ENCODE measurements around the gene PDGFD. TPM values are rescaled to one million over a fixed set of nuclear protein-coding genes. Genes with fewer than 3 reads are reported as not detected.
A peak's percentile ranks its signal among the peaks of the same experiment; 100 is the strongest.

Gene PDGFD
- total RNA-seq, 2 donors from 2014 or later, result not detected

DNA sequence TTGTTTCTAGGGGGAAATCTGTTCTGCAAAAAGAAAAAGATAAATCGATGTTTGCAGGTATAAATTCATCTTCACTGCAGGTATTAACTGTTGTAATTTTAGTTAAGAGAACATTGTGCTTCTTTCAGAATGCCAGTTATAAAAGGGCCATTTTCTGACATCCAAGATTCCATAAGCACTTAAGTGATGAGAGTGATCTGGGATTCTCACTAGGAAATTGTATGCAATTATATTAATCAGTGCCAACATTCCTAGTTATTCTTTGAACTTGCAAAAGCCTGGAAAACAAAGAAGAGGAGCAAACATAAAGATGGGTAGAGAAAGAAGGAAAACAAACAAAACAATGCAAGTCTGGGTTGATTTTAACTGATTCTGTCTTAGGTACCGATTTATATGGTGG, 122.2 kb downstream of the PDGFD start:
- no peaks in the 10 kb centered on the region for H3K4me1 Mint-ChIP-seq
- ATAC-seq (replicated peaks), result no peak
- H3K27me3 Mint-ChIP-seq, result no peaks in the 10 kb centered on the region
- H3K36me3 Mint-ChIP-seq (ENCODE audit: low read depth), result no peaks in the 10 kb centered on the region
- H3K4me3 Mint-ChIP-seq, result no peak overlapping the region
- no peaks in the 10 kb centered on the region for H3K9me3 Mint-ChIP-seq
- no peak overlapping the region for H3K27ac Mint-ChIP-seq

DNA sequence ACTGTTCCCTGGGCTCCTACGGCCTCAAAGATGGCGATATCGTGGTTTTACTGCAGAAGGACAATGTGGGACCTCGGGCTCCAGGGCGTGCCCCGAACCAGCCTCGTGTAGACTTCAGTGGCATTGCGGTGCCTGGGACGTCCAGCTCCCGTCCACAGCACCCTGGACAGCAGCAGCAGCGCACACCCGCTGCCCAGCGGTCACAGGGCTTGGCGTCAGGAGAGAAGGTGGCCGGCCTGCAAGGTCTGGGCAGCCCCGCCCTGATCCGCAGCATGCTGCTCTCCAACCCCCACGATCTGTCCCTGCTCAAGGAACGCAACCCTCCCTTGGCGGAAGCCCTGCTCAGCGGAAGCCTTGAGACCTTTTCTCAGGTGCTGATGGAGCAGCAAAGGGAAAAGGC, 127.0 kb downstream of the PDGFD start:
- ATAC-seq (replicated peaks), result no peak
- H3K9me3 Mint-ChIP-seq, result no peaks in the 10 kb centered on the region
- no peaks in the 10 kb centered on the region for H3K4me1 Mint-ChIP-seq
- no peaks in the 10 kb centered on the region for H3K27me3 Mint-ChIP-seq
- H3K36me3 Mint-ChIP-seq (ENCODE audit: low read depth), result no peaks in the 10 kb centered on the region
- no peak overlapping the region for H3K27ac Mint-ChIP-seq
- no peak overlapping the region for H3K4me3 Mint-ChIP-seq

DNA sequence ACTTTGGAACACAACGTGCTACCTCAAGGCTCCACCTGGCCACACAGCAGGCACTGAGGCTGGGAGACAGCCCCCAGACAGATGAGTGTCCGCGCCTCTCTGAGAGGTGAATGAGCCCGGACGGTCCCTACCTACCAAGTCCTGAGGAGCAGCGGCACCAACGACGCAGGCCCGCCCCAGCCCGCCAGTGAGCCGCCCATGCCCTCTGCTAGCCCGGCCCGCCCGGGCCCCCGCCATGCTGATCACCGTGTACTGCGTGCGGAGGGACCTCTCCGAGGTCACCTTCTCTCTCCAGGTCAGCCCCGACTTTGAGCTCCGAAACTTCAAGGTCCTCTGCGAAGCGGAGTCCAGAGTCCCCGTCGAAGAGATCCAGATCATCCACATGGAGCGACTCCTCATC, 127.4 kb downstream of the PDGFD start, which contains the start of gene DDI1:
TSS of gene DDI1 (plus strand) at position 53 of the 400 bp plus-strand sequence. CDS start at position 236, 183 bp downstream.
- no peaks in the 10 kb centered on the region for H3K36me3 Mint-ChIP-seq (ENCODE audit: low read depth)
- ATAC-seq (replicated peaks), result no peak
- no peaks in the 10 kb centered on the region for H3K27me3 Mint-ChIP-seq
- H3K4me1 Mint-ChIP-seq, result no peaks in the 10 kb centered on the region
- no peak within 1 kb of the TSS for H3K4me3 Mint-ChIP-seq
- no peaks in the 10 kb centered on the region for H3K9me3 Mint-ChIP-seq
- H3K27ac Mint-ChIP-seq, result no peak within 1 kb of the TSS

DNA sequence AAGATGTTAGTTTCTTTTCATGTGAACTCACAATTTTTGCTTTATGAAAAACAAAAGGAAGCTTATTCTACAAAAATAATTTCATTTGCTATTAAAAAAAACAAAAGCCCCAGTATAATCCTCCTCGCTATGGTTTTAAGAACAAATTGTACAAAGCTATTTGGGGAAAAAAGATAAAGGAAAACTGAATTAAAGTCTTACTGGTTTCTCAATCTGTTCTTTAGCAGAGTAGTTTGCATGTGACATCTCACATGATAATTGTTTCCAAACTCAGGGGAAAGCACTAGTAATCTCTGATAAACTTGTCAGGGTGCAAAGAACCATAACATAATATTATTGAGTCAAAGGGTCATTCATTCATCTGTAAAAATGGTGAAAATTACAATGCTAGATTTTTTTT, 130.4 kb downstream of the PDGFD start:
- Mint-ChIP-seq H3K4me1 (no peaks in the 10 kb centered on the region), H3K27me3 (no peaks in the 10 kb centered on the region), H3K9me3 (no peaks in the 10 kb centered on the region), H3K4me3 (no peak overlapping the region), H3K27ac (no peak overlapping the region), H3K36me3 (ENCODE audit: low read depth) (no peaks in the 10 kb centered on the region)
- no peak for ATAC-seq (replicated peaks)

DNA sequence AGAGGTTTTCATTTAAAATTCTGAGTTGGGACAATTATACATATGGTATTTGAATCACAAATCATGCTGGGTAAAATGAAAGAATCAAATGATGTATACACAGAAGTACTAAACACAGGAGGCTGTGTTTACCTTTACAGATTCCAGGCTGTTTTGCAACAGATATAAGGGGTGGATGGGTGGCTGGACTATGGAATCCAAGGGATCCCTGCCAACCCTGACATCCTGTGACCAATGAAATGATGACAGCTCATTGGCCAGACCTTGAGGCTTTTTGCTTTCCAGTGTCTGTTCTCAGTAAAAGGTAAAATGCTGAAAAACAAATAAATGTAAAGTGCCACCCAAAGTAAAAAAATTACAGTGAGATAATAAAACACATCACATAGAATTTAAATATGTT, 130.8 kb downstream of the PDGFD start:
- Mint-ChIP-seq H3K27me3 (no peaks in the 10 kb centered on the region), H3K9me3 (no peaks in the 10 kb centered on the region), H3K4me3 (no peak overlapping the region), H3K36me3 (ENCODE audit: low read depth) (no peaks in the 10 kb centered on the region), H3K4me1 (no peaks in the 10 kb centered on the region), H3K27ac (no peak overlapping the region)
- no peak for ATAC-seq (replicated peaks)

DNA sequence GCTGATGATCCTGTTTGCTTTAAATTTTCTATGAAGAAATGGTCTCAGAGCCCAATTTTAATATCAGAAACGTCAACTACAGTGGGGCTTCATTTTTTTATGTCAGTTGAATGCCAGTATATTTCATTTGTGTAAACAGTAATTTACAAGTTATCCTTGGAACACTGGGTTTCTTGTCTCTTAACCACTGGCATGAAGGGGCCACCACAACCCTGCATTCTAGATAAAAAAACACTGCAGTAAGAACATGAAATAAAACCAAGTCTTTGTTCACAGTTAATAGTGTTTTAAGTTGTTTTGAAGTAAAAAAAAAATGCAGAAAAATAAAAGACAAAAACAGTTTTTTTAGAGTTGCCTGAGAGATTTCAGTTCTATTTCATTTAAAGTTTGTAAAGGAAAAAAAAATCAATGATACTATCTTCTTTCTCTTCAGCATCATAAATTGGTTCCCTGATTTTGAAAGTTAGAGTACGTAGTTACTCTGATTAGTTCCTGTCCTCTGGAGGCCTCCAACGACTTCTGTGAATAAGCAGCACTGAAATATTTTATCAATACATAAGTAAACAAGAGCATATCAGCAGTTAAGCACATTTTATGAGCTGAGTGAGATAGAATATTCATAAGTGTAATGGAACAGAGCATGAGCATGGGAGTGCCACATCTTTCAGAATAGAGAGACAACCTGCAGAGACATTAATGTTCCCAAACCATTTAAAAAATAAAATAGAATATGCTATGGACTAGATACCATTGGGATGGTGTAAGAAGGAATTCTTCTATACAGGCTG, 135.3 kb downstream of the PDGFD start:
- Mint-ChIP-seq H3K9me3 (no peaks in the 10 kb centered on the region), H3K36me3 (ENCODE audit: low read depth) (no peaks in the 10 kb centered on the region), H3K27me3 (no peaks in the 10 kb centered on the region), H3K4me1 (no peaks in the 10 kb centered on the region), H3K27ac (no peak overlapping the region), H3K4me3 (no peak overlapping the region)
- no peak for ATAC-seq (replicated peaks)

DNA sequence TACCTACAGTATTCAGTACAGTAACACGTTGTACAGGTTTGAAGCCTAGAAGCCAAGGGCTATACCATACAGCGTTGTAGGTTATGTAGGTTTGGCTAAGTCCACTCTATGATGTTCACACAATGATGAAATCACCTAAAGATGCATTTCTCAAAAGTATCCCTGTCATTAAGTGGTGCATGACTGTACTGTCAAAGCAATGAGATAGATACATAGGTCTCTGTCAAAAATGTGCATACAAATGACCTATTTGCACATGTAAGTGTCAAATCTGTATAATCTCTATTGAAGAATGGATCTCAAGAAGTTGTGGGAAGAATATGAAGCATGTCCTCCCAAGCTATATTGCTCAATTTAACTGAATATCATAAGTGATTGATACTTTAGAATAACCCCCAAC, 139.4 kb downstream of the PDGFD start:
- Mint-ChIP-seq H3K4me1 (no peaks in the 10 kb centered on the region), H3K36me3 (ENCODE audit: low read depth) (no peaks in the 10 kb centered on the region), H3K27me3 (no peaks in the 10 kb centered on the region), H3K4me3 (no peak overlapping the region), H3K27ac (no peak overlapping the region), H3K9me3 (no peaks in the 10 kb centered on the region)
- no peak for ATAC-seq (replicated peaks)

DNA sequence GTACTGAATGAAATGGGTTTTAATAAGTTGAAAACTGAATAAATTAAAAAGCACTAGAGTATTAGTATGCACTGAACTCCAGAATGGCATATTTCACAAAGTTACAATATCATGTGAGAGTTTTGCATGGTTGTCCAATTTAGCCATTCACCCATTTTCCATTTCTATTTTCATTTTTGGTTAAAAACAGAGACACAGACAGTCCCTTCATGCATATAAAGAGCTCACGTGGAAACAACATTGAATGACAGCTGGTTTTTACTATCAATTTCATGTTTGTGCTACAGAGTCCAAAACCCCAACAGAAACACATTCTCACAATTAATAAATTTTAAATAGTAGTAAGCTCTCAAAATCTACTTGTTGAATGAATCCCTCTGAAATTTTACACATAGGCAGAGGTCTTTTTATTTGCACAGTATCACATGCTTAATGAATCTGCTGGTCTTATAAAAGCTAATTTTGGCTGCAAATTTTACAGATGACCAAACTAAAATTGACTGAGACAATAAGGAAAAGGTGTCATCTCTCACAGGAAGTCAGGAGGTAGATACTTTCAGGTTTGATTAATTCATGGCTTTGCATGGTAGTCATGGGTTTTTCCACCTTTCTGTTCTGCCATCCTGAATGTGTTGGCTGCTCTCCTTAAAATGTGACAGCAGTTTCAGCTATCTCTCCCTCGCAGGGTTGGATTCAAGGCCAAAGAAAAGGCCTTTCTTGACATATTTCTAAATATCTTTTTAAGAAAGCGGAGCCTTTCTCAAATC, 148.1 kb downstream of the PDGFD start:
- no peak overlapping the region for H3K27ac Mint-ChIP-seq
- no peaks in the 10 kb centered on the region for H3K27me3 Mint-ChIP-seq
- H3K9me3 Mint-ChIP-seq, result no peaks in the 10 kb centered on the region
- no peaks in the 10 kb centered on the region for H3K36me3 Mint-ChIP-seq (ENCODE audit: low read depth)
- no peaks in the 10 kb centered on the region for H3K4me1 Mint-ChIP-seq
- ATAC-seq (replicated peaks), result no peak
- no peak overlapping the region for H3K4me3 Mint-ChIP-seq

DNA sequence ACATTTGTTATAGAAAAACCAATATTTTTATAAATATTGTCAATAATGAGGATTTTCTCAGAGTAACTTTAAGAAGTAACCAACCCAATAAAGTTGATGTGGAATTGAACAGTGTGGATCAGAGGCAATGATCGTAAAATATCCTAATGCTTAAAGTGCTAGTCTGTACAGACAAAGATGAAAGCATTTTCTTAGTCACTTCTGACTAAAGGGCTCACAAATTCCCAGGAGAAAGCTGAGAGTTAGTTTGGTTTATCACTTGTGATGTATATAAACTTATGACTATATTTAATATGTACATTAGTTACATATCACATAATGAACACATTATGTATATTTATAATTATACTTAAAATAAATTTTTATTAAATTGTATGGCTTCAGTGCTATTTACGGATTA, 152.9 kb downstream of the PDGFD start:
- Mint-ChIP-seq H3K27me3 (peaks cover 4% of the 10 kb centered on the region), H3K4me1 (no peaks in the 10 kb centered on the region), H3K27ac (no peak overlapping the region), H3K36me3 (ENCODE audit: low read depth) (no peaks in the 10 kb centered on the region), H3K4me3 (no peak overlapping the region), H3K9me3 (no peaks in the 10 kb centered on the region)
- no peak for ATAC-seq (replicated peaks)

DNA sequence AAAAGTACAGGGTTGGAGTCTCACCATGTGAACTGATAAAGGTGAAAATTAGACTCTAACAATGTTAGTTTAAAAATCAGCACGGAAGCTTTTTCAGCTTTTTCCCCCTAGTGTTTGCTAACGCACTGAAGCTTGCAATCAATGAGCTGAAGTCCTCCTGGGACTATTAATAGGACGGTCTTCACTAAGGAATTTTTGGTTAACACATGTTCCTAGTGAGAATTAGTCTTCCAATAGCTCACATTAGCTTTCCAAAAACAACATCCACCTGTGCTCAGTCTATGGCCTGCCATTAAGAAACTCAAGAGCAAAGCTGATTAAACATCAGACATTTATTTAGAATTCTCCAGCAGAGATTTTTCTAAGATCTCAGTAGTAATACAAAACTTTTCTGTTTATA, 154.2 kb downstream of the PDGFD start:
- H3K4me1 Mint-ChIP-seq, result no peaks in the 10 kb centered on the region
- no peak for ATAC-seq (replicated peaks)
- no peak overlapping the region for H3K27ac Mint-ChIP-seq
- no peaks in the 10 kb centered on the region for H3K9me3 Mint-ChIP-seq
- H3K4me3 Mint-ChIP-seq, result no peak overlapping the region
- no peaks in the 10 kb centered on the region for H3K36me3 Mint-ChIP-seq (ENCODE audit: low read depth)
- peaks cover 5% of the 10 kb centered on the region for H3K27me3 Mint-ChIP-seq

DNA sequence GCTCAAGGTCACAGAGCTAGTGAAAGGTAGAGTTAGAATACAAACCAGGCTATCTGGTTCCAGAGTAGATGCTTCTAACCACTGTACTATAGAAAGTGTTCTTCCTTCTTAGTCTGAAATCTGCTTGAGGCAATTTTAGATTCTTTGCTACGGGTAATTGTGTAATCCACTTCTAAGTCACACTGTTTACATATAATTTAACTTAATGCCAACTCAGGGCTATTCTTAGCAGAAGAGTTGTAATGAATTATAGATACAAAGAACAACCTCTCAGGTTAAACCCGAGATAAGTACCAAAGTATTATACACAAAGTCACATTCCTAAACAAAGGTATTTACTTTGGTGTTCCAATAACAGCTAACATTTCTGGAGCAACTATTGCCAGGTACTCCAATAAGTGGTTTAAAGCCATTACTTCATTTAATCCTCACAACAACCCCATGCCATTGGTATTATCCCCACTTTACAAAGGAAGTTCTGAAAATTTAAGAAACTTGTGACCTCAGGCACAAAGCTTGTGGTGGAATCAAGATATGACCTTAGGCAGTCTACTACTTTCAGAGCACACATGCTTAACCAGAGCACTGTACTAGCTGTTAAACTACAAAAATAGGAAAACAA, 158.6 kb downstream of the PDGFD start:
- Mint-ChIP-seq H3K4me3 (no peak overlapping the region), H3K4me1 (no peaks in the 10 kb centered on the region), H3K27me3 (peaks cover 5% of the 10 kb centered on the region), H3K36me3 (ENCODE audit: low read depth) (no peaks in the 10 kb centered on the region), H3K9me3 (no peaks in the 10 kb centered on the region), H3K27ac (no peak overlapping the region)
- no peak for ATAC-seq (replicated peaks)

DNA sequence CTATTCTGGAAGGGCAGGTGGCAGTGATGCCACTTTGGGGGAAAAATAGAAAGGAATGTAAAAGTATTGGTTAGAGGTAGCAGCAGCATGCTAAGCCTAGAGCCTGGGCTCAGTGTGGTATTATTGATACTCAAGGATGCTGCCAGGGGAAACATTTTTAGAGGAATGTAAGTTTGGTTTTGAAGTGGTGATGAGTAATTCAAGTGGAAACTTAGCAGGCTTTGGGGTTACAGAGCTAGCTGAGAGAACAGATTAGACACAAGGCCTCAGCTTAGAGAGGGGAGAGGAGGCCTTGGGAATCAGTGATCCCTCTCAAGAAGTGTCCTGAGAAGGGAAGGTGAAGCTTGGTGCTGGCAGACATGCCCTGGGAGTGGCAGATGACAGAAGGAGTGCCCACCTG, 160.5 kb downstream of the PDGFD start:
- H3K4me3 Mint-ChIP-seq, result no peak overlapping the region
- peaks cover 5% of the 10 kb centered on the region for H3K27me3 Mint-ChIP-seq
- H3K36me3 Mint-ChIP-seq (ENCODE audit: low read depth), result no peaks in the 10 kb centered on the region
- ATAC-seq (replicated peaks), result peak; percentile 21
- H3K4me1 Mint-ChIP-seq, result no peaks in the 10 kb centered on the region
- no peaks in the 10 kb centered on the region for H3K9me3 Mint-ChIP-seq
- no peak overlapping the region for H3K27ac Mint-ChIP-seq

DNA sequence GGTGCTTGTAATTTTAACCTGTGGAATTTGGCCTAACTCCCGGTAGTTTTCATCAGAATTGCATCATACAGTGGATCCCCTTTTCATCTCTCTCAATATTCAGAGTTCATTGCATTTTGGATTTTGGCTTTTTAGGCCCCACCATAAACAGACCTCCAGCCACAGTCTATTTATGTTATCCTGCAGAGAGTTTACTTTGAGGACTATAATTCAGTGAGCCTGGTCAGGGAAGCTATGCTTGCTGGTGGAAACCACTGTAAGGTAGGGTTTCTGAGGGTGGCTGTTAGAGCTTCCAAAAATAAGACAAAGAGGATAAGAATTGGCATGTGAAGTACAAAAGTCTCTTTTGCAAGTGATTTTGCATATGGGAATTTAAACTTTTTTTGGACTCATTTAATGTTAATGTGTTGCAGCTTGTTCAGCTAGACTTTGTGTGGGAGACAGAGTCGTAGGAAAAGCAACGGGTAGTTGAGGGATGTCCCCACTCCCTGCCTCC, 162.3 kb downstream of the PDGFD start:
- H3K36me3 Mint-ChIP-seq (ENCODE audit: low read depth), result no peaks in the 10 kb centered on the region
- H3K9me3 Mint-ChIP-seq, result no peaks in the 10 kb centered on the region
- peaks cover 5% of the 10 kb centered on the region for H3K27me3 Mint-ChIP-seq
- H3K4me1 Mint-ChIP-seq, result no peaks in the 10 kb centered on the region
- no peak for ATAC-seq (replicated peaks)
- H3K4me3 Mint-ChIP-seq, result no peak overlapping the region
- no peak overlapping the region for H3K27ac Mint-ChIP-seq

DNA sequence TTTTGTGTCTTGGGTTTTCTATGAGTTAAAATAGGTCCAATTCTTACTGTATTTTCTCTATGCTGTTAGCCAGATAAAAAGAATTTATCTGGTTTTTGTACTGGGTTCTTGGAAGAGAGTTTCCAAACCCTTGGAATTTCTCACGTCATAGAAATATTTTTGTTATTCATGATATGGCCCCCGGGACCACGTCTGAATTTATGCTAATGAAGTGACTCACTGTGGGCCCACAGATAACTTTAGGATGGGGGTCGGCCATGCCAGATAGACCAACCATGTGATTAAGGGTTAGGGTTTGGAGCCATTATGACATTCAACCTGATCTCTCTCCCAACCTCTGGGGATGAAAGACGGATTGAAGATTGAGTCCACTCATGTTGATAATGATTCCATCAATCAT, 163.1 kb downstream of the PDGFD start:
- no peaks in the 10 kb centered on the region for H3K9me3 Mint-ChIP-seq
- ATAC-seq (replicated peaks), result no peak
- H3K27ac Mint-ChIP-seq, result no peak overlapping the region
- H3K4me1 Mint-ChIP-seq, result no peaks in the 10 kb centered on the region
- no peaks in the 10 kb centered on the region for H3K27me3 Mint-ChIP-seq
- H3K36me3 Mint-ChIP-seq (ENCODE audit: low read depth), result no peaks in the 10 kb centered on the region
- no peak overlapping the region for H3K4me3 Mint-ChIP-seq

All from activated T-helper 17 cell treated with anti-CD3 and anti-CD28 coated beads, Interleukin-2, amount 50 U/mL, for 72 hours (primary cell).